Measurements from ENCODE around the gene ETHE1. TPM values are rescaled to one million over a fixed set of nuclear protein-coding genes. Genes with fewer than 3 reads are reported as not detected.

The ETHE1 gene
- total RNA-seq, 1 experiment from 2014 or later = 15.0 TPM

- H3K27me3 ChIP-seq (ENCODE audit: control insufficient read depth, insufficient read depth, low read length) = peaks cover 41% of the 10 kb centered on the region
- peak; percentile 93 for DNase-seq
- H3K36me3 ChIP-seq (replicated peaks; ENCODE audit: control insufficient read depth, insufficient read depth, low read length) = no peaks in the 10 kb centered on the region
- H3K4me3 ChIP-seq (ENCODE audit: insufficient read depth, low read depth, low read length) = peak overlapping the region; percentile 79
These were observed 62.7 kb downstream of the ETHE1 start for GRCh38 chr19:43464134-43464775.

GRCh38 chr19:43463381-43464133 lies 63.4 kb downstream of the ETHE1 start:
- Histone ChIP-seq H3K36me3 (replicated peaks; ENCODE audit: control insufficient read depth, insufficient read depth, low read length) (no peaks in the 10 kb centered on the region), H3K27me3 (ENCODE audit: control insufficient read depth, insufficient read depth, low read length) (peaks cover 41% of the 10 kb centered on the region), H3K4me3 (ENCODE audit: insufficient read depth, low read depth, low read length) (peak overlapping the region; percentile 79)
- peak; percentile 99 for DNase-seq

GRCh38 chr19:43462785-43463380 lies 64.1 kb downstream of the ETHE1 start:
- no peaks in the 10 kb centered on the region for H3K36me3 ChIP-seq (replicated peaks; ENCODE audit: control insufficient read depth, insufficient read depth, low read length)
- peak overlapping the region; percentile 64 for H3K4me3 ChIP-seq (ENCODE audit: insufficient read depth, low read depth, low read length)
- DNase-seq = no peak
- H3K27me3 ChIP-seq (ENCODE audit: control insufficient read depth, insufficient read depth, low read length) = peaks cover 41% of the 10 kb centered on the region

GRCh38 chr19:43462383-43462782 lies 64.6 kb downstream of the ETHE1 start:
- peaks cover 41% of the 10 kb centered on the region for H3K27me3 ChIP-seq (ENCODE audit: control insufficient read depth, insufficient read depth, low read length)
- H3K4me3 ChIP-seq (ENCODE audit: insufficient read depth, low read depth, low read length) = peak overlapping the region; percentile 64
- DNase-seq = no peak
- H3K36me3 ChIP-seq (replicated peaks; ENCODE audit: control insufficient read depth, insufficient read depth, low read length) = no peaks in the 10 kb centered on the region

GRCh38 chr19:43461303-43461702 lies 65.7 kb downstream of the ETHE1 start:
- Histone ChIP-seq H3K4me3 (ENCODE audit: insufficient read depth, low read depth, low read length) (no peak overlapping the region), H3K27me3 (ENCODE audit: control insufficient read depth, insufficient read depth, low read length) (peaks cover 40% of the 10 kb centered on the region), H3K36me3 (replicated peaks; ENCODE audit: control insufficient read depth, insufficient read depth, low read length) (no peaks in the 10 kb centered on the region)
- DNase-seq = no peak

- Histone ChIP-seq H3K27me3 (ENCODE audit: control insufficient read depth, insufficient read depth, low read length) (peaks cover 32% of the 10 kb centered on the region), H3K4me3 (ENCODE audit: insufficient read depth, low read depth, low read length) (no peak overlapping the region), H3K36me3 (replicated peaks; ENCODE audit: control insufficient read depth, insufficient read depth, low read length) (no peaks in the 10 kb centered on the region)
- DNase-seq = no peak
These were observed 66.5 kb downstream of the ETHE1 start for GRCh38 chr19:43460362-43461016.

GRCh38 chr19:43457809-43458208 lies 69.2 kb downstream of the ETHE1 start:
- no peak overlapping the region for H3K4me3 ChIP-seq (ENCODE audit: insufficient read depth, low read depth, low read length)
- peaks cover 16% of the 10 kb centered on the region; the same call in 1 of the 2 replicates for H3K27me3 ChIP-seq (ENCODE audit: control insufficient read depth, insufficient read depth, low read length)
- no peak for DNase-seq
- H3K36me3 ChIP-seq (replicated peaks; ENCODE audit: control insufficient read depth, insufficient read depth, low read length) = no peaks in the 10 kb centered on the region

Other genes starting within 250 kb of the ETHE1 start
- gene CD177, start 173.5 kb downstream of the ETHE1 start, total RNA-seq (2014; rRNA removed; shearing (Covaris generic)) = 2.0 and 2.7 TPM in 2 replicates
- gene TEX101, start 112.3 kb downstream of the ETHE1 start, total RNA-seq (2014; rRNA removed; shearing (Covaris generic)) = not detected in 2 replicates
- gene LYPD3, start 61.6 kb downstream of the ETHE1 start, total RNA-seq (2014; rRNA removed; shearing (Covaris generic)) = 0.11 TPM in 1 of 2 replicates, not detected in the other
- 3.5 and 7.9 TPM in 2 replicates for gene PHLDB3, start 22.5 kb downstream of the ETHE1 start, total RNA-seq (2014; rRNA removed; shearing (Covaris generic))
- gene ZNF575, start 6.0 kb upstream of the ETHE1 start, total RNA-seq (2014; rRNA removed; shearing (Covaris generic)) = not detected in 2 replicates
- gene XRCC1, start 48.3 kb upstream of the ETHE1 start, total RNA-seq (2014; rRNA removed; shearing (Covaris generic)) = 44.9 and 58.8 TPM in 2 replicates
- gene PINLYP, start 48.6 kb upstream of the ETHE1 start, total RNA-seq (2014; rRNA removed; shearing (Covaris generic)) = 4.9 and 6.2 TPM in 2 replicates
- 11.2 and 16.5 TPM in 2 replicates for gene IRGQ, start 68.9 kb upstream of the ETHE1 start, total RNA-seq (2014; rRNA removed; shearing (Covaris generic))
- 12.3 and 18.6 TPM in 2 replicates for gene ZNF576, start 69.4 kb upstream of the ETHE1 start, total RNA-seq (2014; rRNA removed; shearing (Covaris generic))
- 0.21 and 0.26 TPM in 2 replicates for gene SRRM5, start 84.9 kb upstream of the ETHE1 start, total RNA-seq (2014; rRNA removed; shearing (Covaris generic))
- 59.0 and 70.5 TPM in 2 replicates for gene ZNF428, start 92.4 kb upstream of the ETHE1 start, total RNA-seq (2014; rRNA removed; shearing (Covaris generic))
- gene CADM4, start 112.6 kb upstream of the ETHE1 start, total RNA-seq (2014; rRNA removed; shearing (Covaris generic)) = 9.9 and 12.3 TPM in 2 replicates
- gene PLAUR, start 143.0 kb upstream of the ETHE1 start, total RNA-seq (2014; rRNA removed; shearing (Covaris generic)) = 16.9 and 31.0 TPM in 2 replicates
- not detected in 2 replicates for gene IRGC, start 188.9 kb upstream of the ETHE1 start, total RNA-seq (2014; rRNA removed; shearing (Covaris generic))
- gene SMG9, start 227.8 kb upstream of the ETHE1 start, total RNA-seq (2014; rRNA removed; shearing (Covaris generic)) = 23.4 and 33.6 TPM in 2 replicates